ENCODE data around the gene SPEF1.

SPEF1 gene

DNA sequence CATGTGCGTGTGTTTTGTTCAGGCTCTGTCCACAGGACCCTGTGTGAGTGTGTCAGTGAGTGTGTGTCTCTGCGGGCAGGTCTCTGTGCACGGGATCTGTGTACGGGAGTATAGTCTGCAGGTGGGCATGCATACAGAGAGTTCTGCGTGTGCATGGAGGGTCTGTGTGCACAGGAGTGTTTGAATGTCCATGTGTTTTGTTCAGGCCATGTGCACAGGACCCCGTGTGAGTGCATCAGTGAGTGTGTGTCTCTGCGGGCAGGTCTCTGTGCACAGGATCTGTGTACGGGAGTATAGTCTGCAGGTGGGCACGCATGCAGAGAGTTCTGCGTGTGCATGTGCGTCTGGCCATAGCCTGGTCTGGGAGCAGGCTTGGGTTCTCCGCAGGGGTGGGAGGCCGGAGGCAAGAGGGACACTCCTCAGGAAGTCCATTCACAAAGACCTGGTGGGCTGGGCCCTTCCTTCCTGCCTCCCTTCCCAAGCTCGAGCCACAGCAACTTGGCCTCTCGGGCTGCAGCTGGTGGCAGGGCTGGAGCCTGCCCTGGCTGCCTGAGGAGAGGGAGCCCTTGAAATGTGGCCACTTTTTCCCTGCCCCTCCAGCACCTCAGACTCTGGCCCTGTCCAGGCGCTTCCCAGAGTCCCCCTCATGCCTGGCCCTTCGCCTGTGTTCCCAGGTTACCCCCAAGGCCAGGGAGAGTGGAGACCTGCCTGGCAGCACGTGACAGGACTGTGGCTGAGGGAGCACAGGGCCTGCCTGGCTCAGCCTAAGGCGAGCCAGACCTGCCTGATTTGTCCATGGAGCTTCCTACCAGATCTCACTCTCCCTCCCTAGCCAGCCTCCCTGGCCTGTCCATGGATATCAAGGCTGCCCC lies 42.0 kb downstream of the SPEF1 start:
- peak overlapping the region; percentile 79 for H2AFZ ChIP-seq
- peaks cover 31% of the 10 kb centered on the region for H3K4me1 ChIP-seq
- no peak overlapping the region for H3K4me3 ChIP-seq (ENCODE audit: low read depth, low read length)
- H3K4me2 ChIP-seq (ENCODE audit: low read length) = no peak overlapping the region
- H3K9me3 ChIP-seq (ENCODE audit: control insufficient read depth, low read length) = no peaks in the 10 kb centered on the region
- no peaks in the 10 kb centered on the region for H3K79me2 ChIP-seq
- no peak overlapping the region for H3K9ac ChIP-seq
- no peaks in the 10 kb centered on the region for H3K36me3 ChIP-seq (ENCODE audit: control insufficient read depth, insufficient read depth, low read length)
- H3K27me3 ChIP-seq (ENCODE audit: control insufficient read depth, insufficient read depth, low read length) = no peaks in the 10 kb centered on the region
- TF ChIP-seq, protein P1, sequence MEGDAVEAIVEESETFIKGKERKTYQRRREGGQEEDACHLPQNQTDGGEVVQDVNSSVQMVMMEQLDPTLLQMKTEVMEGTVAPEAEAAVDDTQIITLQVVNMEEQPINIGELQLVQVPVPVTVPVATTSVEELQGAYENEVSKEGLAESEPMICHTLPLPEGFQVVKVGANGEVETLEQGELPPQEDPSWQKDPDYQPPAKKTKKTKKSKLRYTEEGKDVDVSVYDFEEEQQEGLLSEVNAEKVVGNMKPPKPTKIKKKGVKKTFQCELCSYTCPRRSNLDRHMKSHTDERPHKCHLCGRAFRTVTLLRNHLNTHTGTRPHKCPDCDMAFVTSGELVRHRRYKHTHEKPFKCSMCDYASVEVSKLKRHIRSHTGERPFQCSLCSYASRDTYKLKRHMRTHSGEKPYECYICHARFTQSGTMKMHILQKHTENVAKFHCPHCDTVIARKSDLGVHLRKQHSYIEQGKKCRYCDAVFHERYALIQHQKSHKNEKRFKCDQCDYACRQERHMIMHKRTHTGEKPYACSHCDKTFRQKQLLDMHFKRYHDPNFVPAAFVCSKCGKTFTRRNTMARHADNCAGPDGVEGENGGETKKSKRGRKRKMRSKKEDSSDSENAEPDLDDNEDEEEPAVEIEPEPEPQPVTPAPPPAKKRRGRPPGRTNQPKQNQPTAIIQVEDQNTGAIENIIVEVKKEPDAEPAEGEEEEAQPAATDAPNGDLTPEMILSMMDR (IDR thresholded peaks at IDR 0.05) = no peak
- H3K27ac ChIP-seq = peak overlapping the region; percentile 42

DNA sequence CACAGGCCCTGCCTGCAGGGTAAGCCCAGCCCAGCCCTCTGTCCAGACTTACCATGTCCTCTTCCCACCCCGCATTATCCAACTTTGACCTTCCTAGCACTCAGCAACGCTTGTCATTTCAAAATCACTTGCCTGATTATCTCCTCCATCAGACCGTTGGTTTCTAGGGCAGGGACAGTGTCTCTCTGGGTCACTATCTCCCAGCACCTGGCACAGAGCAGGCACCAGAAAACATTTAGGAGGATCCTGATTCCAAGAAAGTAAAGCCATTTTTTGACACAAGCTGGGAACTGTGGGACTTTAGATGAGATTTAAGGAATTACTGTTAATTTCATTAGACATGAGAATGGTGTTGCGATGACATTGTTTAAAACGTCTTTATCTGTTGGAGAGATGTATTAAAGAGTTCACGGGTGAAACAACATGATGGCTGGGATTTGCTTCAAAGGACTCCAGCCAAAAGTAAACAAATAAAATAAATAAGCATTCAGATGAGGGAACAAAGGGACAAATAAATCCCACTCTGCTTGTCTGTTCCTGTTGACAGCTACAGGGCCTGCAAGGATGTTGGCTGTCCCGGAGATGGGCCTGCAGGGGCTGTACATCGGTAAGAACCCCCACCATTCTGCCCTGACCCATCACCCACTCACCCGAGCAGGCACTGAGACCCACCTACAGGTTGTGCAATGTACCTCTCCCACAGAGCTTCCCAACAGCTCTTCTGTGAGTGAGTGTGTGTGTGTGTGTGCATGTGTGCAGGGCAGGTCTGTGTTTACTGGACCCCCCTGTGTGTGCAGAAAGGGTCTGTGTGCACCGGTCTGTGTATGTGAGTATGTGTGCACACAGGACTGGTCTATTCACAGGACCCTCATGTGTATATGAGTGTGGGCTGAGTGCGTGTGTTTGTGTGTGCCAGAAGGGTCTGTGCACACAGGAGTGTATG lies 42.9 kb downstream of the SPEF1 start:
- no peaks in the 10 kb centered on the region for H3K79me2 ChIP-seq
- peak overlapping the region; percentile 51 for H3K27ac ChIP-seq
- no peaks in the 10 kb centered on the region for H3K27me3 ChIP-seq (ENCODE audit: control insufficient read depth, insufficient read depth, low read length)
- H3K9me3 ChIP-seq (ENCODE audit: control insufficient read depth, low read length) = no peaks in the 10 kb centered on the region
- peaks cover 31% of the 10 kb centered on the region for H3K4me1 ChIP-seq
- peak overlapping the region; percentile 5 for H3K4me2 ChIP-seq (ENCODE audit: low read length)
- H3K9ac ChIP-seq = no peak overlapping the region
- TF ChIP-seq, protein P1 (IDR thresholded peaks at IDR 0.05) = no peak
- peak overlapping the region; percentile 36 for H2AFZ ChIP-seq
- H3K4me3 ChIP-seq (ENCODE audit: low read depth, low read length) = no peak overlapping the region
- H3K36me3 ChIP-seq (ENCODE audit: control insufficient read depth, insufficient read depth, low read length) = no peaks in the 10 kb centered on the region

DNA sequence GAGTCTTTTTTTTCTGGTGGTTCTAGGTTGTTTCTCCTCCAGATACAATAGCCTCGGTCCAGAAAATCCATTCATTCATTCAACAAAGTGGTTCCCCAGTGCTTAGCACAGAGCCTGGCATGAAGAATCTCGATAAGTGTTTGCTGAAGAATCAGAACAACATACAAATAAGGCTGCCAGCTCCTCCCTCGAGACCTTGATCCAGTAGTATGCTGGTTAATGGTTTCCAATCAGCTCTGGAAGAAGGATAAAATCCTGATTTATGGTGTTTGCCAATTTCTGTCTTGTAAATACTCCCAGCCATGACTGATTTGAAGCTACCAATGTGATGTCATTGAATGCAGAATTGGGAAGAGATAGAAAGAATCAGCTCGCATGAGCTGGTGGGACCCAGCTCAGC lies 45.5 kb downstream of the SPEF1 start:
- no peak overlapping the region for H3K27ac ChIP-seq
- H3K27me3 ChIP-seq (ENCODE audit: control insufficient read depth, insufficient read depth, low read length) = no peaks in the 10 kb centered on the region
- H3K4me3 ChIP-seq (ENCODE audit: low read depth, low read length) = no peak overlapping the region
- no peaks in the 10 kb centered on the region for H3K79me2 ChIP-seq
- no peak overlapping the region for H3K4me2 ChIP-seq (ENCODE audit: low read length)
- TF ChIP-seq, protein P1 (IDR thresholded peaks at IDR 0.05) = no peak
- no peak overlapping the region for H3K9ac ChIP-seq
- peaks cover 31% of the 10 kb centered on the region for H3K4me1 ChIP-seq
- H2AFZ ChIP-seq = no peak overlapping the region
- H3K36me3 ChIP-seq (ENCODE audit: control insufficient read depth, insufficient read depth, low read length) = no peaks in the 10 kb centered on the region
- no peaks in the 10 kb centered on the region for H3K9me3 ChIP-seq (ENCODE audit: control insufficient read depth, low read length)

DNA sequence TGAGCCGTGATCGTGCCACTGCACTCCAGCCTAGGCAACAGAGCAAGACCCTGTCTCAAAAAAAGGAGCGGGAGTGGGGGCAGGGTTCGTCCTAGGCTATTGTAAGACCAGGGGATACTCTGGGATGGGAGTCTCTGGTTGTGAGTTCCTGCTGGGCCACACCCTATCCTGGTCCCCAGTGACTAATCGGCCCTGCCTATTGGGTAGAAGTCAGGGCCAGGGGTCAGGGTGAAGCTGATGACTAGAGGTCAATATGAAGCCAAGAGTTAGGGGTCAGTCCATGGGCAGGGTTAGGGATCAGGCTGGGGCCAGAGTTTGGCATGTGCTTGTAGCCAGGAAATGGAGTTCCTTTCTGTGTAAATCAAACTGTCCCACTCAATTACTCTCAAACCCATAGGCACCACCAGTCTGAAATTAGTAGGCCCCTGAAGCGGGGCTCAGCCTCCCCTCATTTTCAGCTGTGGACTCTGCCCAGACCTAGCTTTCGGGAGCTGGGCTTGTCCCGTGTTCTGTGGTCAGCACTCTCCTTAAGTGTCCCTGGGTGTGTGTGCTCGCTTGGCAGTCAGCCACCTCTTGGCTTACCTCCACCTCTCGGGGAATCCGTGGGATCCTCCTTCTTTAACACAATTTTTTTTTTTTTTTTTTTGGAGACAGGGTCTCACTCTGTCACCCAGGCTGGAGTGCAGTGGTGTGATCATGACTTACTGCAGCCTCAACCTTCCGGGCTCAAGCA lies 47.0 kb downstream of the SPEF1 start:
- Histone ChIP-seq H3K9me3 (ENCODE audit: control insufficient read depth, low read length) (no peaks in the 10 kb centered on the region), H3K4me1 (peaks cover 18% of the 10 kb centered on the region), H3K27ac (no peak overlapping the region), H3K4me2 (ENCODE audit: low read length) (peak overlapping the region; percentile 10), H2AFZ (no peak overlapping the region), H3K4me3 (ENCODE audit: low read depth, low read length) (no peak overlapping the region), H3K9ac (no peak overlapping the region), H3K36me3 (ENCODE audit: control insufficient read depth, insufficient read depth, low read length) (no peaks in the 10 kb centered on the region), H3K27me3 (ENCODE audit: control insufficient read depth, insufficient read depth, low read length) (no peaks in the 10 kb centered on the region), H3K79me2 (no peaks in the 10 kb centered on the region)
- TF ChIP-seq, protein P1 (IDR thresholded peaks at IDR 0.05) = no peak

Measured in parathyroid adenoma (tissue), 2 donors.